CD4-positive, alpha-beta T cell treated with Interleukin-15 for 4 hours (primary cell): ENCODE measurements around the gene G6PC2.
A peak's percentile ranks its signal among the peaks of the same experiment; 100 is the strongest.

Experiments
- DNase-seq: peaks from one replicate; pipeline ENCODE4 v3.0.0-alpha.2; 2020; ENCODE audit warnings: low spot score

G6PC2 gene

GRCh38 chr2:168948621-168949212 is 47.6 kb downstream of the G6PC2 start:
- peak; percentile 18 for DNase-seq

GRCh38 chr2:168949324-168949723 is 48.2 kb downstream of the G6PC2 start:
- no peak for DNase-seq

- no peak for DNase-seq
These were observed 50.8 kb downstream of the G6PC2 start for GRCh38 chr2:168951871-168952270.

- DNase-seq = no peak
These were observed 51.3 kb downstream of the G6PC2 start for GRCh38 chr2:168952424-168952823.

GRCh38 chr2:168954256-168954655 is 53.2 kb downstream of the G6PC2 start:
- no peak for DNase-seq

GRCh38 chr2:168955321-168955720 is 54.2 kb downstream of the G6PC2 start:
- DNase-seq = no peak

GRCh38 chr2:168956392-168956791 is 55.3 kb downstream of the G6PC2 start:
- no peak for DNase-seq
